GM21576 (cell line): ENCODE measurements around the gene KCNN1.
"Not testable (repeated sequence)": the region's sequence is repeated elsewhere in the genome, so short reads cannot be mapped to it uniquely, and the experiment has no call there.

Experiments
- ATAC-seq: cut with Tn5 transposase; IDR thresholded peaks from one replicate; pipeline ENCODE4 v1.9.1; 2021; ENCODE audit warnings: mild to moderate bottlenecking, moderate library complexity; ENCODE audit not compliant: unreplicated experiment

KCNN1 gene

DNA sequence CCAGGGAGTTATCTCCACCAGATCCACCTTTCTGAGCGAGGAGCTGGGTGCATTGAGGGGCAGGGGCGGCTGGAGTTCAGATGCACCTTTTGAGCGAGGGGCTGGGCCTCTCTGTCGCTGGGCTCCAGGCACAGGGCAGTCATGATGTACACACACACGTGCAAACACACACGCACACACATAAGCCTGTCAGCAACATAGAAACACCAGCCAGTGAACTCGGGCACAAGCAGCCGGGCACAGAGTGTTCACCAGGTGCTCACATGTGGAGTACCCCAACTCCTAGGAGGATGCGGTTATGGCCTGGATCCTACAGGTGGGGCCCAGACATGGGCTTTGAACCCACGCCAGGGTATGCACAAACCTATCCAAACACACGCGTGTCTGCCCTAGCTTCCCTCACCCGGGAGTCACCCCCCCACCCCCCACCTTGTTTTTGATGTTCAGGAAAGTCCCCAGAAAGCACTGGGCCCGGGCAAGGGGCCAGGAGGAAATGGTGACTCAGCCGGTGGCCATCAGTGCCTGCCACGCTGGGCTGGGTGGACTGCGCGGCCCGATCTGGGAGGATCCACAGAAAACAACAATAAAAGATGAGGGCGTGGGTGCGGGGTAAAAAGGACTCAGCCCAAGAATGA is 54.3 kb downstream of the KCNN1 start:
- ATAC-seq, result no peak

DNA sequence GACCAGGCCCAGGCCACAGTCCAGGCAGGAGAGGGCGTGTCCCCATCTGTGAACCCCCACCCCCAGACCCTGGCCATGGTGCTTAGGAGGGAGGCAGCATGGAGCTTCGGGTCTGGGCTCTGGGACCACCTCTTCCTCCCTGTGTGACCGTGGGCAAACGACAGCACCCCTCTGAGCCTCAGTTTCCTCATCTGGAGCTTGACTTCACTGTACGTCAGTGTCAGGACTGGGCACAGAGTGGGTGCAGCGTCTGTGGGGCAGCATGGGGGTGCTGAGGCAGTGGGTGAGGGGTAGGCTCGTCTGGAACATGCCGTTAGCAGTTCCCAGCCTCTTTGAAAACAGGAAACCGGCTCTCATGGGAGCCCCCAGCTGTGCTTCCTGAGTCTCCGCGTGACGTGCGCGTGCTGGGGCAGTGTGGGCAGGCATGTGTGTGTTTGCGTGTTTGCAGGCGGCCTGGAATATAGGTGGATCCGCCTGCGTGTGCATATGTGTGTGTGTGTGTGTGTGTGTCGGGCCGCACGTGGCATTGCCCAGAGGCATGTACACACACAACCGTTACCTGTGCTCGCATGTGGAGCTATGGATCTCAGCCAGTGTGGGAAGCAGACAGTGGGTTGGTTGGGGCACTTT is 56.8 kb downstream of the KCNN1 start:
- no peak for ATAC-seq

DNA sequence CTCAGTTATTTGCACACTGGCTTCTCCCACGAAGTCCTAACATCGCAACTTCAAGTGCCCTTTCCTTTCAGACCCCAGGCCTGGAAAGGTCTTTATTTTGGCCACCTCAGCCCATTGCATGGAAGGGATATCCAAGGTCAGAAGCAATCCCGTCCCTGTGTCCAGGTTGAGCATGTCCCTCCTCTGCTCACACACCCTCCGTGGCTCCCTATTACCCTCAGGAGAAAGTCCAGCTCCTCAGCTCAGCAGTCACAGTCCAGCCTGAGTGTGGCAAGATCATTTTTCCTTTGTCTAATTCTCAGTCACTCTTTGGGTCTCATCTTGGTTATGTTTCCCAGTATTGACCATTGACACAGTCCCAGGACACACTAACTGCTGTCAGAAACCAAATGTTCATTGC is 60.2 kb downstream of the KCNN1 start:
- ATAC-seq, result no peak

DNA sequence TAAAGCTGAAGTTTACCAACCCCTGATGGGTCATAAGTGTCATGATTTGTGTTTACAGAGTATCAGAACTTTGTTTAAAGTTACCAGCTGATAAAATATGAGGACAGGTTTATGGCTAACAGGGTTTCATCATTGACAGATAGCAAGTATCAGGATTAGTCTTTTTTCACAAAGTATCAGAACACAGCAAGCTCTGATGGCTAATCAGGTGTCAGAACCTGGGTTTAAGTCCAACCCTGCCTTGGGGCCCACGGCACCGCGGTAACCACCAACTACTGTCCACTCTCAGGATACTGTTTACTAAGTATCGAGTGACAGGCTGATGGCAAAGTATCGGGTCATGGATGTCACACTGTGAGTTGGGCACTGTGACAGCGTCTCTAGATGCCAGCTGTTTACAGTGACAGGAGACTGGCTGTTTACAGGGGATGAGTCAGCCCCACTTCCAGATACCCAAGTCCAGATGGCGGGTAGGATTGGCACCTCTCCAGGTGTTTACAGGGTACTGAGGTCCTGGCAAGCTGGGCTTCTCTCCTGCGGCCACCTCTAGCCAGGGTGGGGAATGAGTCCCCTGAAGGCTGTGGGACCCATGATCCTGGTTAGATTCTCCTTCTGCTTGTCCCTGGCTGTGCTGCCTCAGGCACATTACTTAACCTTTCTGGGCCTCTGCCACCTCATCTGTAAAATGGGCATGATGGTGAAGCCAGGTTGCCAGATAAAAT is 62.9 kb downstream of the KCNN1 start:
- ATAC-seq, result no peak

DNA sequence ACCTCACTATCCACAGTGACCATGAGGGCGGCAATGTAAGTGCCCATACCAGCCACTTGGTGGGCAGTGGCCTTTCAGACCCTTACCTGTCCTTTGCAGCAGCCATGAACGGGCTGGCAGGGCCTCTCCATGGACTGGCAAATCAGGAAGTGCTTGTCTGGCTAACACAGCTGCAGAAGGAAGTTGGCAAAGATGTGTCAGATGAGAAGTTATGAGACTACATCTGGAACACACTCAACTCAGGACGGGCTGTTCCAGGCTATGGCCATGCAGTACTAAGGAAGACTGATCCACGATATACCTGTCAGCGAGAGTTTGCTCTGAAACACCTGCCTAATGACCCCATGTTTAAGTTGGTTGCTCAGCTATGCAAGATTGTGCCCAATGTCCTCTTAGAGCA is 64.5 kb downstream of the KCNN1 start:
- ATAC-seq, result not testable (repeated sequence)

DNA sequence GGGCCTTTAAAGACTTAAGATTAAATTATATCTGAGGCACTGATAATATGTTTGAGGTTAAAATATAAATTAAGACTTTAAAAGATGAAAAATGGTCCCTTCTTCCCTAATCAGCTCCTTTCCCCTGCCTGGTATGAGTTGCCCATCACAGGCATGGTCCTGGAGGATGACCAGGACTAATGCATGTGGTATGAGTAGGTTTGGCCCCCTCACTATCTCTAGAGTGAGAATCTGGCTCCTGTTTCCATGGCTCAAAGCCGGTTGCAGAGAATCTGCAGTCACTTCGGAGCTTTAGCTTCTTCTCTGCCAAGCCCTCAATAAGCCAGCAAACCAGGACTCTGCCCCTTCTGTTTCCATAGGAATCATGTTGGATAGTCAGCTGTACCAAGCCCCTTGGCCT is 65.2 kb downstream of the KCNN1 start:
- not testable (repeated sequence) for ATAC-seq

DNA sequence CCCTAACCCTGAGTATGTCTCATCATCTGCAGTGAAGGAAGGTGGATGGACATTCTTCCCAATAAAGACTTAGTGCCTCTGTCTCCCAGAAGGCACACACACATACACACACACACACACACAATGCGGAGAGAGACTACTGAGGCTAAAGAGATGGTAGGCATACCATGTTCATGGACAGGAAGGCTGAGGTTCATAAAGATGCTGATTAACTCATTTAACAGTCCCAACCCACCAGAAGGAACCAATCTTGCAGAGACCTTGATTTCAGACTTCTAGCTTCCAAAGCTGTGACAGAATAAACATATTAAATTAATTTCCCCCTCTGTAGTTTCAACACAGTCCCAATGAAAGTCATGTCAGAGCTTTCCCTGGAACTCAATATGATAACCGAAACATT is 74.1 kb downstream of the KCNN1 start:
- ATAC-seq, result no peak

DNA sequence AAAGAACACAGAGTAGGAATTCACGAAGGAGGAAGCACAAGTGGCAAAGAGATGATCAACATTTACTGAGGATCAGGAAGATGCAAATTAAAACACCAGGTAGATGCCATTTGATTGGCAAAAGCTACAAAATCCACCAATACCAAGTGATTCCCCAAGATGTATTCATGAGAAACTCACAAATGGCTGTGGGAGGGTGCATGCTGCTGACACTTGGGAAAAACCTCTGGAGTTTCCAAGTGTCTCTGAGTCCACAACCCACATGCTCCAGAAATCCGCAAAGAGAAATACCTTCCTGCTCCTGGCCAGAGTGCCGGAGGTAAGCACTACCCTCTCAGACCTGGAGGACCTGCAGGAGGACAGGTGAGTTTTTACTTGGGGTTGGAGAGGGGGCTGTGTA is 76.8 kb downstream of the KCNN1 start:
- ATAC-seq, result no peak

DNA sequence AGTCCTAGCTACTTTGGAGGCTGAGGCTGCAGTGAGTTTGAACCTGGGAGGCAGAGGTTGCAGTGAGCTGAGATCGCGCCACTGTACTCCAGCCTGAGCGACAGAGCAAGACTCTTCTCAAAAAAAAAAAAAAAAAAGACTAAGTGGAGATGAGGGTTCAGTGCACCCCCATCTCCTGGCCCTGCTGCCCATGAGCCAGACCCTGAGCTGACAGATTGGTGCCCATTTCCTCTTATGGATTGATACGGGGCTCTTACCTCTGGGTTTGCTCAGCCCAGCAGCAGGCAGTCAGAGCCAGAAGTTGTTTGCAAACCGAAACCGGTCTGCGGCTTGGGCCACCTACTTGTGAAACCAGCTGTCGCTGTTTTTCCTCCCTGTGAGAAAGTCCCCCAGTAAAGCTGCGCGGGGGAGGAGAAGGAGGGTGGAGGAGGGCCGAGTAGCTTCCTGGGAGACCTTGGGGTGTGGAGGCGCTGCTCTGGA is 78.0 kb downstream of the KCNN1 start:
- peak; percentile 94 for ATAC-seq

DNA sequence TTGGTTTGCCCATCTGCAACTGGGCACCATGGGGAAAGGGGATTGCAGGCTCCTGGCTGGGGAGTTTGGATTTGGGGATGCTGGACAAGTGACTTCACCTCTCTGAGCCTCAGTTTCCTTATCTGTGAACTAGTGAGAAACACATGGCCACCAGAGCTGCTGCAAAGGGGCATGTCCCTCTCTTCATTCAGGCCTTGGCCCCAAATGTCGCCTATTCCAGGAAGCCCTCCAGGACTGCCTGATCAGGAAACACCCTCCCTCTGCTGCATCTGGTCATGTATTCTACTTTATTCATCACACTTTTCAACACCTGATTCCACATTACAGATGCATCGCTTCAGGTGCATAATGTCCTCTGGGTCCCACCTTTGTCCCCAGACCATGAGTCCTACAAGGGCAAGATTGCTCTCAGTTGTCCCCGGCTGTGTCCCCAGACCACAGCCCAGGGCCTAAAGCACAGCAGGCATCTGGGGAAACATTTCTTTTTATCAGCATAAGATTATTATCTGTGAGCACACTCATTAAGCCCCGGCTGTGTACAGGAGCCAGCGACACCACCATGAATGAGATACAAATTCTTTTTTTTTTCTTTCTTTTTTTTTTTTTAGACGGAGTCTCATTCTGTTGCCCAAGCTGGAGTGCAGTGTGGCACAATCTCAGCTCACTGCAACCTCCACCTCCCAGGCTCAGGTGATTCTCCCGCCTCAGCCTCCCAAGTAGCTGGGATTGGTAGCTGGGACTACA is 78.6 kb downstream of the KCNN1 start:
- peak; percentile 18 for ATAC-seq

DNA sequence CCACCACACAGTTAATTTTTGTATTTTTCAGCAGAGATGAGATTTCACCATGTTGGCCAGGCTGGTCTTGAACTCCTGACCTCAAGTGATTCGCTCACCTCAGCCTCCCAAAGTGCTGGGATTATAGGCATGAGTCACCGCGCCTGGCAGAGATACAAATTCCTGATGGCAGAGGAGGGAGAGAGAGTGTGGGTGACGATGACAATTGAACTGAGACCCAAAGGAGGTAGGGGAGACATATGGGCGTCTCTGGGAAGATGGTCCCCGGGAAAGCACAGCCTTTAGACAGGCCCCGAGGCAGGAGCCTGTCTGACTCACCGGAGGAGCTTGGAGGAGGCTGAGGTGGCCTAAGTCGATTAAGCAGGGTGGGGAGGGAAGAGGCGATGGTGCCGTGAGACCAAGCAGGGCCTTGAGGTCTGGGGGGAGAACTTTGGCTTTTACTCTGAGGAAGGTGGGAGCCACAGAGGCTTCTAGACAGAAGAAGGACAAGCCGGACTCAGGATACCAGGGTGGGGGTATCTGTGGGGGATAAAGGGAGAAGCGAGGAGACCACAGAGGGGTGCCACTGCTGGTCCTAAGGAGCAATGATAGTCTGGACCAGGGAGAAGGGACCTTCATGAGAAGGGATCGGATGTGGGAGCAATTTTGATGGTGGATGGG is 79.3 kb downstream of the KCNN1 start:
- ATAC-seq, result no peak

DNA sequence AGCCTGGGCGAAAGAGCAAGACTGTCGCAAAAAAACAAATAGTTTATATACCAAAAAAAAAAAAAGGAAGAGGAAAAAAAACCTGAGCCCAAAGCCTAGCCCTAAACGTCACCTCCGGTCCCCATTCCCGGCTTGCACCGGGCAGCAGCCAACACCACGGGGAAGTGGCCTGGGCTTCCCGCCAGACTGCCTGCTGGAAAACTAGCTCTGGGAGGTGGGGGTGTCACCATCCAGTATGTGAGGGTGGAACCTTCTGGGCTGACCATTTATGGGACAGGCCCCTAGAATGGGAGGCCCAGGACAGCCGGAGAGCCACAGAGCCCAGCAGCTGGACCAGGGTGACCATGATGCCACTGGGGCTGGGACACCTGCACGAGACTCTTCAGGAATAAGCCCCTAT is 82.5 kb downstream of the KCNN1 start:
- ATAC-seq, result no peak
